ENCODE results near the gene NXPH4. TPM values are rescaled to one million over a fixed set of nuclear protein-coding genes. Genes with fewer than 3 reads are reported as not detected.

NXPH4 gene
- total RNA-seq, 1 donor from 2014 or later = 0.56 TPM

- intact Hi-C loops (cut with micrococcal nuclease) = no loop called here
Measured at GRCh38 chr12:57218030-57218853, 1.6 kb downstream of the NXPH4 start.

- intact Hi-C loops (cut with micrococcal nuclease) = no loop called here
Measured at GRCh38 chr12:57219205-57219992, 2.8 kb downstream of the NXPH4 start.

GRCh38 chr12:57219993-57220754 lies 3.6 kb downstream of the NXPH4 start:
- intact Hi-C loops (cut with micrococcal nuclease) = no loop called here

- intact Hi-C loops (cut with micrococcal nuclease) = no loop called here
Measured at GRCh38 chr12:57220770-57221168, 4.2 kb downstream of the NXPH4 start.

- intact Hi-C loops (cut with micrococcal nuclease) = no loop called here
Measured at GRCh38 chr12:57221169-57221917, 4.7 kb downstream of the NXPH4 start.

- intact Hi-C loops (cut with micrococcal nuclease) = no loop called here
Measured at GRCh38 chr12:57222286-57223190, 5.9 kb downstream of the NXPH4 start.

- intact Hi-C loops (cut with micrococcal nuclease) = loop anchor here (2.0 kb wide), 1 partner anchor 15 kb away; no protein-coding TSS in a partner anchor
Measured at GRCh38 chr12:57223191-57224165, 6.9 kb downstream of the NXPH4 start.

GRCh38 chr12:57224278-57224972 lies 7.8 kb downstream of the NXPH4 start:
- intact Hi-C loops (cut with micrococcal nuclease) = loop anchor here (2.0 kb wide), 1 partner anchor 14 kb away; no protein-coding TSS in a partner anchor

- intact Hi-C loops (cut with micrococcal nuclease) = loop anchor here (2.0 to 5.0 kb wide), 3 partner anchors 14 to 527 kb away; partner anchors contain the start of genes CDK4 and OS9
Measured at GRCh38 chr12:57224973-57225679, 8.5 kb downstream of the NXPH4 start.

- intact Hi-C loops (cut with micrococcal nuclease) = loop anchor here (2.0 to 5.0 kb wide), 3 partner anchors 13 to 527 kb away; partner anchors contain the start of genes CDK4 and OS9
Measured at GRCh38 chr12:57225680-57226210, 9.2 kb downstream of the NXPH4 start.

GRCh38 chr12:57226588-57227314 lies 10.2 kb downstream of the NXPH4 start:
- intact Hi-C loops (cut with micrococcal nuclease) = loop anchor here (5.0 kb wide), 2 partner anchors 466 to 526 kb away; partner anchors contain the start of genes CDK4 and OS9

- intact Hi-C loops (cut with micrococcal nuclease) = loop anchor here (5.0 kb wide), 2 partner anchors 465 to 525 kb away; partner anchors contain the start of genes CDK4 and OS9
Measured at GRCh38 chr12:57227315-57228115, 10.9 kb downstream of the NXPH4 start.

- intact Hi-C loops (cut with micrococcal nuclease) = loop anchor here (1.0 to 5.0 kb wide), 6 partner anchors 10 to 523 kb away; partner anchors contain the start of genes CDK4, DDIT3, NEMP1 and OS9
Measured at GRCh38 chr12:57229046-57229633, 12.5 kb downstream of the NXPH4 start.

GRCh38 chr12:57229634-57230380 lies 13.2 kb downstream of the NXPH4 start, which contains the start of gene SHMT2:
Gene SHMT2, plus strand, starts transcription at chr12:57229711. Its CDS starts 68 bp downstream, at chr12:57229779.
- intact Hi-C loops (cut with micrococcal nuclease) = loop anchor here (1.0 to 10.0 kb wide), 7 partner anchors 9 to 522 kb away; partner anchors contain the start of genes CDK4, DDIT3, NEMP1 and OS9

Measured in T-helper 1 cell treated with Interleukin-12 subunit alpha and Interleukin-12 subunit beta and Interleukin-4 antibody, amounts not matched to agents 30 ng/mL and 1 ng/mL, for 36 hours (primary cell).